Breast epithelium (tissue), 3 donors: ENCODE measurements around the gene PRKN.
"Not testable (repeated sequence)": the region's sequence is repeated elsewhere in the genome, so short reads cannot be mapped to it uniquely, and the experiment has no call there.

ENCODE experiments used
- POLR2A ChIP-seq: fragments of 450-650 bp; IDR thresholded peaks from one replicate; pipeline ENCODE4 v1.6.1; 2016; ENCODE audit warnings: antibody characterized with exemption, mild to moderate bottlenecking, moderate library complexity
- POLR2AphosphoS5 ChIP-seq, 3 donors: sonication (generic); formaldehyde crosslinking; IDR thresholded peaks; one replicate each; pipeline ENCODE4 v1.6.1; 2017; ENCODE audit warnings: antibody characterized with exemption in 3 of 3
- TF ChIP-seq, protein P1 (sequence below), 3 donors: fragments of 450-650 bp; IDR thresholded peaks; one replicate each; pipeline ENCODE4 v1.5.1; 2016 to 2017; ENCODE audit warnings: antibody characterized with exemption in 3 of 3, mild to moderate bottlenecking in 3 of 3, moderate library complexity in 3 of 3

DNA sequence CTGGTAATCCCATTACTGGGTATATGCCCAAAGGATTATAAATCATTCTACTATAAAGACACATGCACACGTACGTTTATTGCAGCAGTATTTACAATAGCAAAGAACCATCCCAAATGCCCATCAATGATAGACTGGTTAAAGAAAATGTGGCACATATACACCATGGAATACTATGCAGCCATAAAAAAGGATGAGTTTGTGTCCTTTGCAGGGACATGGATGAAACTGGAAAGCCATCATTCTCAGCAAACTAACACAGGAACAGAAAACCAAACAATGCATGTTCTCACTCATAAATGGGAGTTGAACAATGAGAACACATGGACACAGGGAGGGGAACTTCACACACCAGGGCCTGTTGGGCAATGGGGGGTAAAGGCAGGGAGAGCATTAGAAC, 866.5 kb downstream of the PRKN start:
- TF ChIP-seq POLR2A; POLR2AphosphoS5 (IDR thresholded peaks at IDR 0.05): not testable (repeated sequence)
- TF ChIP-seq, protein P1, sequence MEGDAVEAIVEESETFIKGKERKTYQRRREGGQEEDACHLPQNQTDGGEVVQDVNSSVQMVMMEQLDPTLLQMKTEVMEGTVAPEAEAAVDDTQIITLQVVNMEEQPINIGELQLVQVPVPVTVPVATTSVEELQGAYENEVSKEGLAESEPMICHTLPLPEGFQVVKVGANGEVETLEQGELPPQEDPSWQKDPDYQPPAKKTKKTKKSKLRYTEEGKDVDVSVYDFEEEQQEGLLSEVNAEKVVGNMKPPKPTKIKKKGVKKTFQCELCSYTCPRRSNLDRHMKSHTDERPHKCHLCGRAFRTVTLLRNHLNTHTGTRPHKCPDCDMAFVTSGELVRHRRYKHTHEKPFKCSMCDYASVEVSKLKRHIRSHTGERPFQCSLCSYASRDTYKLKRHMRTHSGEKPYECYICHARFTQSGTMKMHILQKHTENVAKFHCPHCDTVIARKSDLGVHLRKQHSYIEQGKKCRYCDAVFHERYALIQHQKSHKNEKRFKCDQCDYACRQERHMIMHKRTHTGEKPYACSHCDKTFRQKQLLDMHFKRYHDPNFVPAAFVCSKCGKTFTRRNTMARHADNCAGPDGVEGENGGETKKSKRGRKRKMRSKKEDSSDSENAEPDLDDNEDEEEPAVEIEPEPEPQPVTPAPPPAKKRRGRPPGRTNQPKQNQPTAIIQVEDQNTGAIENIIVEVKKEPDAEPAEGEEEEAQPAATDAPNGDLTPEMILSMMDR (IDR thresholded peaks at IDR 0.05): not testable (repeated sequence)
